HG02938 (cell line): ENCODE results near the gene DNALI1.

Experiments
- ATAC-seq: cut with Tn5 transposase; IDR thresholded peaks from one replicate; pipeline ENCODE4 v1.9.1; 2021; ENCODE audit warnings: mild to moderate bottlenecking, moderate library complexity; ENCODE audit not compliant: unreplicated experiment

DNALI1 gene

DNA sequence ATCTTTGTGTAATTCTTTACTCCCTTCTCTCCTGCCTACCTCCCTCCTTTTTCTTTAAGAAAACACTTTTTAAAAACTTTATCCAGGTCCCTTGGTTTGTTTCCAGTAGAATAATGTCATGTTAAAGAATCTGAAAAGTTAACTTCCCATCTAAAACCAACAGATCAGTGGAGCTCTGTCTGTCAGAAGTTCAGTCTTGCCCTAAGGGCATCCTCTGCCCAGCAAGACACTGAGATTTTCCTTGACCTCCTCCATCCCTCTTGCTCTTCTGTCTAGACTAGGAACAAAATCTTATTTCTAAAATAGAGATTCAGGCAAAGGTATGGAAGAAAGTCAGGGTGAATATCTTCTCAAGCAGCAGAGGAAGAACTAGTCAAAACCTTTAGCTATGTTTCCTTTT, 44.7 kb downstream of the DNALI1 start:
- ATAC-seq, result no peak

DNA sequence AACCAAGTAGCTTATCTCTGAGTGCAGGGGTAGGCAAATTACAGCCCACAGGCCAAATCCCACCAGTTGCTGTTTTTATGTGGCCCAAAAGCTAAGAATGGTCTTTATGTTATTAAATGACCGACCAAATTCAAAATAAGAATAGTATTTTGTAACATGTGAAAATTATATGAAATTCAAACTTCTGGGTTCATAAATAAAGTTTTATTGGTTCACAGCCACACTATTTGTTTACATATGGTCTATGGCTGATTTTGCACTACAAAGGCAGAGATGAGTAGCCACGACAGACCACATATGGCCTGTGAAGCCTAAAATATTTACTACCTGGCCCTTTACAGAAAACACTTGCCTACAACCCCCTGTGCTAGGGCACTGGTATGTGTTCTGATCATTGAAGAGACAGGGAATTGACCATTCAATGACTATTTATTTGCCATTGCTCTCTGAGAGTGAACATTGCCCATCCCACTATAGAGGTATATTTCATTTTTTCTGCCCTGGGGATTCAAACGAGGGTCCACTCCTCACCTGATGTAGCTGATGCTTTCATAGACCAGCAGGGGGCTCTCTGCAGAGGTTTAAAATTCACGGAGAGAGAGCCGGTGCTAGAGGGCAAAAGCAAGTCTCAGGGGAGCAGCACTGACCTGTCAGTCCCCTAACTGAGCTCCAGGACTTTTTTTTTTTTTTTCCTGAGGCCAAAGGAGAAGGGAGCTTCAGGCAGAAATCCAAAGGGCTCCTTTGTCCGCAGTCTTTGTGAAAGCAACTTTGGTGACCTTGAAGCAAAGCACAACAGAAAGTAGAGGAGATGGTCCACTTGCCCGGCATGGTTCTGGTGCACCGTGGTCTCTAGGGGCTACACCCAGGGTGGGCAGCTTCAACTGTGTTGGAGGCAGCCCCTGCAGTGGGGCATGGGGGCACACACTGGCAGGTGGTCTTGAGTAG, 46.3 kb downstream of the DNALI1 start:
- no peak for ATAC-seq

DNA sequence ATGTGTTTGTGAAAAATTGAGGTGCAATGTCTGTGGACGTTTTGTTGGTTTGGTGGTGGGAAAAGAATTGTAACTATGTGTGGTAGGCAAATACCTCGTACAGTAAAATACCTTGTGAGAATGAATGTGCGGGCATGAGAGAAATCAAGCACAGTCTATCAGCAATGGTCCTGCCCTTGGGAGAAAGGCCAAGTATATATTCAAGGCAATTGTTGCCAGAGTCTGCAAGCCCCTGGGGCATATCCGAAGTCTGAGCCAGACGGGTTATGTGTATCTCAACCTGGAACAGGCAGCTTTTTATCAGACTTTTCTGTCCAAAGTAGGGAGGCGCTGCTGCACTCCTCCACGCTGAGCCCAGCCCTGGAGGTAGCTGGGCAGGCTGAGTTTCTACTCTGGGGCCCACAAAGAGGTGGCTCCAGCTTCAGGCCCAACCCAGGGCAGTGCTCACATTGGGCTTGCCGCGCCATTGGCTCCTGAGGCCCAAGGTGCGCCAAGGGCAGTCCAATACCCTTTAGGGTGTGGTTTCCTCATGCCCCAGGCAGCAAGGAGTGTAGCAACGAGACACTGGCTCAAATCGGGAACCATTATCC, 48.4 kb downstream of the DNALI1 start:
- no peak for ATAC-seq

DNA sequence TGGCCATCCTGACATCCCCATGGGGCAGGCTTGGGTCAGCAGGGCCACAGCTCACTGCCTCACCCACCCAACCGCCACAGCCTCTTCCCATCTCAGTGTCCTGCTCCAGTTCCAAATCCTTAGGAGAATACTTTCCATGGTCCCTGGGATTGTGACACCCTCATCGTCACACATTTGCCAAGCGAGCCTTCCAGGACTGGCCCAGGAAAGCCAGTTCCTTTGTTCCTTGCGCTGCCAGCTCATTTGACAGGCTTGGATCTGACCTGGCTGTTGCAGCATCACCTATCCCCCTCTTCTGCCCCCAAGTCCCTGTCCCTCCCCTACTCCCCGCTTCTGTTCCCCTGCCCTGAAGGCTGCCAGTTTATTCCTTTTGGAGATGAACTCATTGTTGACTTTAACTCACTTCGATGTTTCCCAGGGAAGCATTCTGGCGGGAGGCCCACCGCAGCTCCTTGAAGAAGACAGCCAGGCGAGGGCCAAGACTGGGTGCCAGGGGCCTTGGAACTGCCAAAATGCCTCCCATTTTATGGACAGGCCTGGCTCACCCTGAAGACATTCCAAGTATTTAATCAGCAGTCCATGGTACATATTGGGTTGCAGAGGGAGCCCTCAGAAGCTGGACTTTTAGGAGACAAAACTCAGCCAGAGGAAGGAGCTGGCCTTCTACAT, 49.2 kb downstream of the DNALI1 start:
- ATAC-seq, result no peak

DNA sequence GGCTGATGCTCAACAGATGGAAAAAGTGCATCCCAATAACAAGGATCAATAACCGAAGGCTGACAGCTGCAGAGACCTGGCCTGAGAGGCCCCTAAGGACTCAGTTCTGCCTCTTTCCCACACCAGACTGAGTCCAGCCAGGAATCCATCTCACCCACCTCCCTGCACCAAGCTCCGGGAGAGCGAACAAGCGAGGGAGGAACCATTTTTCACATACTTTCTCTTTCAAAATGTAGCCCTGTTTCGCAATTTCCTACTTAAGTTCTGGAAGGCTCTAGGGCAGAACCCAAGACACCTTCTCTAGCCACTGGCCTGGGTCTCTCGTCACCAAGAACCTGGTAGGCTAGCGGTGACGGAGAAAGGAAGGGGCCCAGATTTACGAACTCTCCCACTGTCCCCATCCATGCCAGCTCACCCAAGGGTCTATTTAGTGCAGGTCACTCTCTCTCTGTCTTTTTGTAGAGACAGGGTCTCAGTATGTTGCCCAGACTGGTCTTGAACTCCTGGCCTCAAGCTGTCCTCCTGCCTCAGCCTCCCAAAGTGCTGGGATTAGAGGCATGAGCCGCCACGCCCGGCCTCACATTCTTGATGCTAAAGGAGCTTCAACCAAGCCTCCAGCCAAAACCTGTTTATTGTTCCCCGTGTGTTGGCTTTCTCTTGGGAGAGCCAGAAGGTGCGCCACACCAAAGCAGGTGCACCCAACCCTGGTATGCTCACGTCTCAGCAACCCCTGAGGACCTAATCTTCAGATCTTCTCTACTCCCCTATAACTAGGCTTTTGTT, 49.9 kb downstream of the DNALI1 start:
- ATAC-seq, result no peak

DNA sequence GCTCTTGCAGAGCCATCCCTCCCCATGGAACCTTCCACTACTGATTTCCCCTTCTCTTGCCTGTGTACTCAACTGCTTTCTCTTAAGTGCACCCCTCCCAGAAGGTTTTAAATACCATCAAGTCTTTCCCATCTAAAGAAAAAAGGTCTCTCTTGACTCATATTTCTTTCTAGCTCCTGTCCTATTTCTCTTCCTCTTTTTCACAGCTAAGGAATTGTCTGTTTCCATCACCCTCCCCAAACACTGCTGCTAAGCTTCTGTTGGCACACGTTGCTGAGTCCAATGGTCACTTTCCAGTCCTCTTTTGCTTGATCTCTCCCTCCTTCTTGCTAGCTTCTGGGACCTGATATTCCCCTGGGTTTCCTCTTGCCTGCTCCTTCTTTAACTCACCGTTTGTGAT, 52.3 kb downstream of the DNALI1 start:
- no peak for ATAC-seq

DNA sequence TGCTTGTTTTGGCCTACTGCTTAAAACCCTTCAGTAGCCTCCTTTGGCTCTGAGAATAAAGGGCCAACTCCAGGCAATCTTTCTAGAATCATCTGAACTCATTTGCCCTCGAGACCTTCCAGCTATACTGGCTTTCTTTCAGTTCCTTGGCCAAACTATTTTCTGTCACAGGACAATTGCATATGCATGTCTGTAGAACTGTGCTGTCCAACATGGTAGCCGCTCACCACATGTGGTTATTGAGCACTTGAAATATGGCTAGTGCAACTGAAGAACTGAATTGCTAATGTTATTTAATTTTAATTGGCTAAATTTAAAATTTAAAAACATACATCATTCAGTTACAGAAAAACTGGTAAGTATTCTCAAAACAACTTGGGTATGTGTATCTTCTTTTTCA, 53.3 kb downstream of the DNALI1 start:
- no peak for ATAC-seq

DNA sequence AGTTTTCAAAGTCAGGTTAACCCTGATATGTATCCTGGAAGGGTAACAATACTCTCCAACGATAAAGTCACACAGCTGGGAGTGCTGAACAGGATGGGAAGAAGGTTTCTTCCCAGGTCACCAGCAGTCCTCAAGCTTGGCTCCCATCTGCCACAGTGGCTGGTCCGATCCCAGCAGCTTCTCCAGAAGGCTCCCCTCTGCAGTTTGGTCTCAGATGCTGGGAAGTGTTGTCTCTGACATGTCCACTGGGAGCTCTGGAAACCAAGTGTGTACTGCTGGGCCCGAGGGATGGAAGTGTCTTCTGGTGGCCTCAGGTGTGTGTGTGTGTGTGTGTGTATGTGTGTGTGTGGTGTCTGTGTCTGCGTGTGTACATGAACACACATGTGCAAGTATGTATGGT, 55.4 kb downstream of the DNALI1 start:
- no peak for ATAC-seq

DNA sequence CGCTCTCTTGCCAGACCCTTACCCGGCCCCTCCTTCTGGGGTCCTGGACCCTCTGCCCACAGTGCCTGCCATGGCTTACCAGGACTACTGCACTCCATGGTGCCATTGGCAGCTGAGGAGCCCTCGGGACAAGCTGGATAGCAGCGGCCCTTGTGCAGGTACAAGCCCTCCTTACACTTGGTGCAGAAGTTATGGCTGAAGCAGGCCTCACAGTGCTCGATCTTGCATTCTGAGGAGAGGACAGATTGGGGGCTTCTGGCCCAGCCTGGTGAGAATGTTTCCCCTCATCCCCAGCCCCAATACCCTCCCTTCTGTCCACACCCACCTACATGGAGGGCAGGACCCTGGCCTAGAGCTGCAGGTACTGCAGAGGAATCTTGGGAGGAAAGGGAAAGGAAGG, 57.4 kb downstream of the DNALI1 start:
- no peak for ATAC-seq

DNA sequence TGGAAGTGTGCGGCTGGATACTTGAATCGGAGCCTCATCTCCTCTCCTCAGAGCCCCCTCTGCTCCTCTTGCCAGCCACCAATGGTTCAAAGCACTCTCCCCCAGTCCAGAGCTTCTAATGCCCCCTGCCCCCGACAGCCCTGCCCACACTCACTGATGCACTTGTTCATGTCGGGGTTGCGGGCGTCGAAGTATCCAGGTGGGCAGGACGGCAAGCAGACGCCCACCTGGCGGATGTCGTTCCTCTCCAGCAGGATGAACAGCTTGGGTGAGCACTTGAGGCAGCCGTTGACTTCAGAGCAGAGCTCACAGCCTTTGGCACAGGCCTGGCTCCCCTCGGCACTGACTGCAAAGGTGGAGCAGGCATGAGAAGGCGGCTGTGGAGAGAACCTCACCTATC, 59.6 kb downstream of the DNALI1 start:
- no peak for ATAC-seq
